ENCODE data around the gene FOXD1.

DNA sequence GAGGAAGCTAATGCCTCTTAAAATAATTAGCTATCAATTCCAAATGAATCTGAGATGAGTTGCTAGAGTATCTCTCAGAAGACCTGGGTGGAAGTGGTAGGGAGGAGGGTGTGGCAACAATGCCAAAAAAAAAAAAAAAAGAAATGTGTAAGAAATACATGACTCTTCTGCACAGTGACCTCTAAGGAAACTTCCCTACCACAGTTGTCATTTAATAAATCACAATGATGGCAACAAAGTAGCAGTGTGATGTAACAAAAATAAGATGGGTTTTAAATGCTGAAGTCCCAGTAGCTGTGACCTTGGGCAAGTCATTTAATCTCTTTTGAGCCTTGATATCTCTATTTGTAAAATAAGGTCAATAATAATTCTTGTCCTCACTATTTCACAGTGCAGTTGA lies 7.2 kb downstream of the FOXD1 start:
- TF ChIP-seq, protein P1, sequence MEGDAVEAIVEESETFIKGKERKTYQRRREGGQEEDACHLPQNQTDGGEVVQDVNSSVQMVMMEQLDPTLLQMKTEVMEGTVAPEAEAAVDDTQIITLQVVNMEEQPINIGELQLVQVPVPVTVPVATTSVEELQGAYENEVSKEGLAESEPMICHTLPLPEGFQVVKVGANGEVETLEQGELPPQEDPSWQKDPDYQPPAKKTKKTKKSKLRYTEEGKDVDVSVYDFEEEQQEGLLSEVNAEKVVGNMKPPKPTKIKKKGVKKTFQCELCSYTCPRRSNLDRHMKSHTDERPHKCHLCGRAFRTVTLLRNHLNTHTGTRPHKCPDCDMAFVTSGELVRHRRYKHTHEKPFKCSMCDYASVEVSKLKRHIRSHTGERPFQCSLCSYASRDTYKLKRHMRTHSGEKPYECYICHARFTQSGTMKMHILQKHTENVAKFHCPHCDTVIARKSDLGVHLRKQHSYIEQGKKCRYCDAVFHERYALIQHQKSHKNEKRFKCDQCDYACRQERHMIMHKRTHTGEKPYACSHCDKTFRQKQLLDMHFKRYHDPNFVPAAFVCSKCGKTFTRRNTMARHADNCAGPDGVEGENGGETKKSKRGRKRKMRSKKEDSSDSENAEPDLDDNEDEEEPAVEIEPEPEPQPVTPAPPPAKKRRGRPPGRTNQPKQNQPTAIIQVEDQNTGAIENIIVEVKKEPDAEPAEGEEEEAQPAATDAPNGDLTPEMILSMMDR (IDR thresholded peaks at IDR 0.05) = no peak
- TF ChIP-seq POLR2A (IDR thresholded peaks at IDR 0.05) = no peak

Data from heart left ventricle (tissue), 13 donors.